Measurements from ENCODE around the gene CRYBB1.

Gene CRYBB1

DNA sequence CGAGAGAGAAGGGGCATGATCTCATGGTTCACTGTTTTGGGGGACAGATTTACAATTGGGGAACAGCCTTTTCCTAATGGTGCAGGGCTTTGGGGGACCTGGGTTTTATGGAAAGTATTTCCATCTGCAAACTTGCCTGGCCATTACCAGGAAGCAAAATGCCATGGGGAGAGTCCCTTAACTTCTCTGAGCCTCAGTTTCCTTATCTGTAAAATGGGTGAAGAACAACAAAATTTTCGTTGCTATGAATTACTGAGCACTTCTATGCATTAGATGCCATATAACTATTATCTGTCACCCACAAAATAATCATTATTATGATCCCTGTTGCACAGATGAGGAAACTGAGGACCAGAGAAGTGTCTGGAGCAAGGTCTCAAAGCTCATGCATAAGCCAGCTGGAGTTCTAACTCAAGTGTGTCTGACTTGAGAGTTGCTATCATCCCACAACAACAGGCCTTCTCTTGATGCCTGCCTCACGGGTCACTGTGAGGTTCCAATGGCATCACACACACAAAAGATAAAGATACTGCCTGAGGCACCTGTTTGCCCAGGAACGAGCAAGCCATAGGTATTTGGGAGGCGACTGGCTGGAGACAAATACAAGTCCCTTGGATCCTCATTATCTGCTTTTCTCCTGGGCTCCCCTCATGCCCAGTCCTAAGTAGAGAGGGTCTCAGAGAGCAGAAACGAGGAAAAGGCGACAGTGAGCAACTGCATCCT, 43.7 kb downstream of the CRYBB1 start:
- no peak for DNase-seq

DNA sequence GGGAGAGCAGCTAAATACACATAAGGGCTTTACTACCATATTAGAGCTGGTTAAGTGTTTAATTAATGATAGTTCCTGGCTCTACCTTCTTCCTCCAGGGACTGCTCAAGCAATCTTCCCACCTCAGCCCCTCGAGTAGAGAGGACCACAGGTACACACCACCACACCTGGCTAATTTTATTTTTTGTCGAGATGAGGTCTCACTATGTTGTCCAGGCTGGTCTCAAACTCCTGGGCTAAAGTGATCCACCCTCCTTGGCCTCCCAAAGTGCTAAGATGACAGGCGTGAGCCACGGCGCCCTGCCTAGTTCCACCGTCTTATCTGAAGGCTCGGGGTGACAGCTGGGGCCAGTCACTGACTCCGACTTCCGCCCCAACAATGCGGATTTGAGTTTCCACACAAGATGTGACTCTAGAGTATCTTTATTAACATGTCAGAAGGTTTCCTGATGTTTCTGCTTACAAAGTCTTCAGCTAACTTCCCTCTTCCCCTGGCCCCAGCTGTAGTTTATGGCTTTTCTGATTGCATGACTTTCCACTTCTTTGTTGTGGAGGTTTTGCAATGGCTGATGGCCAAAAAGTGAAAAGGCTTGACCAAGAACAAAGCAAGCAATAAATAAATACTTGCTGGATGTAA, 44.7 kb downstream of the CRYBB1 start:
- DNase-seq: no peak

DNA sequence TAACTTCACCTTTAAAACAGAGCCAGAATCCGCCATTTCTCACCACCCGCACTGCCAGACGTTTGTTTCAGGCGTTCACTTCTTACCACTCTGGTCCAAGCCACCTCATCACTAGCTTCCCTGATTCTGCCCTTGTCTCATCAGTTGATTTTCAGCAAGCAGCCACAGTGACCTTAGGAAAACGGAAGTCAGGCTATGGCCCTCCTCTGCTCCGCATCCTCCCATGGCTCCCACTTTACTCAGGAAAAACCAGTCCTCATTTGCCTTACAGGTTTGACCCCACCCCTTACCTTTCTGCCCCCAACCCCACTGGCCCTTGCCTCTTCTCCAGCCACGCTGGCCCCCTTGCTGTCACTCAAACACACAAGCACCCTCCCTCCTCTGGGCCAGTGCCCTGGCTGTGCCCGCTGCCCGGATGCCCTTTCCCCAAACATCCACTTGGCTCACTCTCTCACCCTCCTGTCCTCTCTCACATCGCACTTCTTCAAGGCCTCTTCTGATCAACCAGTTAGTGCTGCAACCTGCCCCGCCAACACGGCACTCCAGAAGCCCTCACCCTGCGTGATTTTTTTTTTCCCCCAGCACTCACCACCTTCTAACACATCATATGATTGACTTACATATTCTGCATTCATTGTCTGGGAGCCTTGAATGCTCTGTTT, 46.8 kb downstream of the CRYBB1 start:
- no peak for DNase-seq

DNA sequence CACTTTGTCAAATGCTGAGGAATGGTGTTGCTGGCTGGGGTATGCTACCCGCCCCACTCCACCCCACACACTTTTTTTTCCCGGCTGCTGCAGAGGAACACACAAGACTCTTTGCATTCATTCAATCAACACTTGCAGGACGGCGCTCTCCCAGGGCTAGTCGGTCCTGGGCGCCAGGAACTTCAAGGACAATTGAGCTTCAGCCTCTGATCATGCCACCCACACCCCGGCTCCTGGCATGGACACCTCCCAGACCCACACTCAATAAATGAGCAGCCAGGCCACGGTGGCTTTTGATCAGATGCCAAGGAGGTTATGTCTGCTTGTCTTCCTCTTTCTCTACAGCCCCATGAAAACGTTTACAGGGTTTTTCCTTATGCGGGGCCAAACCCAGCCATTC, 47.7 kb downstream of the CRYBB1 start:
- DNase-seq: no peak

DNA sequence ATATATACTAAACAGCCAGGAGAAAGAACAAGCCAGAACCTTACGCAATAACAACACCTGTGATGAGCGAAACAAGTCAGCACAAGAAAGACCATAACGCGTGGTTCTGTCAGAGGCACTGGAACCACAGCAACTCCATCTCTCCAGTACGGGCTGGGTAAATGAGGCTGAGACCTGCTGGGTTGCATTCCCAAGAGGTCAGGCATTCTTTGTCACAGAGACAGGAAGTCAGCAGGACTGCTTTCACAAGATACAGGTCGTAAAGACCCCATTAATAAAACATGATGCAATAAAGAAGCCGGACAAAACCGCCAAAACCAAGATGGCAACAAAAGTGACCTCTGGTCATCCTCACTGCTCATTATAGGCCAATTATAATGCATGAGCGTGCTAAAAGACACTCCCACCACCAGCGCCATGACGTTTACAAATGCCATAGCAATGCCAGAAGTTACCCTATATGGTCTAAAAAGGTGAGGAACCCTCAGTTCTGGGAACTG, 49.6 kb downstream of the CRYBB1 start:
- DNase-seq: no peak

DNA sequence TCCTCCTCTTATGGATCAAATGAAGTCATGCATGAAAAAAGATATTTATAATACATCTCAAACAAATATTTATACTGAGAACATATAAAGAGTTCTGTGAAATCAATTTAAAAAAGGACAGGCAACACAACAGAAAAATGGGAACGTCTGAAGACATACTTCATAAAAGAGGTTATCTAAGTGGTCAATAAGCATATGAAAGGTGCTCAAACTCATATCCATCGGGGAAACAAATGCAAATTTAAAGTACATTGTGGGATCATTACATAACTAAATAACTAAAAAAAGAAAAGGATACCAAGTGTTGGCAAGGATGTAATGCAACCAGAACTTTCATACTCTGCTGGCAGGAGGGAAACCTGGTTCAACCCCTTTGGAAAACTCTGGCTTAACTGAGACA, 50.2 kb downstream of the CRYBB1 start:
- DNase-seq: no peak

DNA sequence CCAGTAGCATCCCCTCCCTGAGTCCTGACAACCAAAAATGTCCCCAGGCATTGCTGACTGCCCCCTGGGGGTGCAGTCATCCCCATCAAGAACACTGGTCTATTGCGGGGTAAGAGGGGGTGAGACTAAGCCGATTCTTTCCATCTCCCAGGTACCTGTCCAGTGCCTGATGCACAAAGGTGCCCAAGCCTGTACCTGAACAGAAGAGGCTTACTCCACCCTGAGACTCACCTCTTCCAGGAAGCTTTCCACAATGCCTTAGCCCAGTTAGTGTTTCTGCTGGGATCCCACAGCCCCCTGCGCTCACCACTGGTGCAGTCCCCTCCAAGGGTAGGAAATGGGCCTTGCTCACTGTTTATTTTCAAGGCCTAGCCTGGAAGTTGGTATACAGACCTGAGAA, 50.8 kb downstream of the CRYBB1 start:
- no peak for DNase-seq

DNA sequence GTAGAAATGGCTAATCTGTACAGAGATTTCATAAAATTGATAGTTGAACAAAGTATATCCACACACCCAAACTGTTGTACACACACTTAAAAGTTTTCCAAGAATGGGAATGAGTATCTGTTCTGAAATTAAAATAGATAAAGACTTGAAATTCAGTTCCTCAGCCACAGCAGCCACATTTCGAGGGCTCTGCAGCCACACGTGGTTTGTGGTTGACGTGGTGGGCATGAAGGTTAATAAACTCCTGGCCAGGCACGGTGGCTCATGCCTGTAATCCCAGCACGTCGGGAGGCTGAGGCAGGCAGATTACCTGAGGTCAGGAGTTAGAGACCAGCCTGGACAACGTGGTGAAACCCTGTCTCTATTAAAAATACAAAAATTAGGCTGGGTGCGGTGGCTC, 51.9 kb downstream of the CRYBB1 start:
- DNase-seq: no peak

DNA sequence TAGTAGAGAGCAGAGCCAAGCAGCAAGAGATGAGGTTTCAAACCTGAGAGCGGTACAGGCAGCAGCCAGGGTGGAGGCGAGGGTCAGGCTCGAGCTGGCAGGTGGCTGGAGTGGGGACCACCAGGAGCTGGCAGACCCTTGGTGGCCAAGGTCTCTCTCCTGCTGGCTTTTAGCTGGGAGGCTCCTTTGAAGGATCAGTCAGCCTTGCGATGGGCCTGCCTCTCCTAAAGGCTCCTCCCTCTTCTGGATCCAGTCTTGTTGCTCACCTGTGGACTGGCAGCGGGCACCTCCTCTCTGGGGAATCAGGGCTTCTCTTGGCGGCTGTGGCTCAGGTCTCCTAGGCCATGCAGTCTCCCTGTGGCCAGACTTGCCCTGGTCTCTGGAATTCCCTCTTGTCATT, 52.6 kb downstream of the CRYBB1 start:
- no peak for DNase-seq

DNA sequence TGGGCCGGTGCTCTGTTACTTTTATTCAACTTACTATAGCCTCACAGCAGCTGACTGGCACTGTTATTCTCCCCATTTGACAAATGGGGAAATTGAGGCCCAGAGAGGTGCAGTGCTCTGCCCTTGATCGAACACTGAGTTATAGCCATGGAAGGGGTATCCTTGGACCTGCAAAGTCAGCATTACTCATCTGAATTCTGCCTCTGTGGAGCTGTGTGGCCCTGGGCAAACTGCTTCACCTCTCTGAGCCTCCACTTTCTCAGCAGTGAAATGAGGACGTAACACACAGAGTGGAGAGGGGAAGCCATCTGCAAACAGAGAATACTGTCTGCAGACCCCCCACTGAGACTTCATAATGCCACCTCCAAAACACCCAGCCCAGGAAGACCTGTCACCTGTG, 53.2 kb downstream of the CRYBB1 start:
- DNase-seq: no peak

DNA sequence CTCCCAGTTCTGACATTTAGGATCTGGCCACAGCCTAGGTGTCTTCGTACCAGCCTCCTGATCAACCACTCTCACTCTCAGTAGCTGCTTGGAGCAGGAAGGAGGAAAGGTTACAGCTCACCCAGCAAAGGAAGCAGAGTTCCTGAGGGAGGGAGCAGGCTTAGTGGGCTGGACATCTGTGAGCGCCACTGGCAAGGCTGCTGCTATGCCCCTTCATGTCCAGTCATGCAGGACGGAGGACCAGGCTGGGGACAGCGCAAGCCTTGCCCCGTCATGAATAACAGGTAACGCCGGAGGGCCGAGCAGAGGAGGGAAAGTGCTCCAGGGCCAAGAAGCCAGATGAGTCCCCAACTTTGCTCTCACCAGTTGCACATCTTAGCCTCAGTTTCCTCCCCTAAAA, 53.6 kb downstream of the CRYBB1 start:
- DNase-seq: no peak

DNA sequence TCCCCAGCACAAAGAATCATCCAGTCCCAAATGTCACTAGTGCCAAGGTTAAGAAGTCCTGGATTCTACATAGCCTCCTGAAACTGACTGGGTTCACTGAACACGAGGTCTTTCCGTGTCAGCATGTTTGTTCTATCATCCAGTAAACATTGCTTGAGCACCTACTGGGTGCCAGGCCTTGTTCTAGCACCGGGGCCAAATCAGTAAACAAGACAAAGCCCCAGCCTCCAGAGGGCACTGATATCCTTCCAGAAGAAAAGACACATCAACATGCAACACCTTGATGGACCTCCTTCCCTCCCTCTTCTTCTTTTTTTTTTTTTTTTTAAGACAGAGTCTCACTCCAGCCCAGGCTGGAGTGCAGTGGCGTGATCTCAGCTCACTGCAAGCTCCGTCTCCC, 54.8 kb downstream of the CRYBB1 start:
- DNase-seq: no peak

DNA sequence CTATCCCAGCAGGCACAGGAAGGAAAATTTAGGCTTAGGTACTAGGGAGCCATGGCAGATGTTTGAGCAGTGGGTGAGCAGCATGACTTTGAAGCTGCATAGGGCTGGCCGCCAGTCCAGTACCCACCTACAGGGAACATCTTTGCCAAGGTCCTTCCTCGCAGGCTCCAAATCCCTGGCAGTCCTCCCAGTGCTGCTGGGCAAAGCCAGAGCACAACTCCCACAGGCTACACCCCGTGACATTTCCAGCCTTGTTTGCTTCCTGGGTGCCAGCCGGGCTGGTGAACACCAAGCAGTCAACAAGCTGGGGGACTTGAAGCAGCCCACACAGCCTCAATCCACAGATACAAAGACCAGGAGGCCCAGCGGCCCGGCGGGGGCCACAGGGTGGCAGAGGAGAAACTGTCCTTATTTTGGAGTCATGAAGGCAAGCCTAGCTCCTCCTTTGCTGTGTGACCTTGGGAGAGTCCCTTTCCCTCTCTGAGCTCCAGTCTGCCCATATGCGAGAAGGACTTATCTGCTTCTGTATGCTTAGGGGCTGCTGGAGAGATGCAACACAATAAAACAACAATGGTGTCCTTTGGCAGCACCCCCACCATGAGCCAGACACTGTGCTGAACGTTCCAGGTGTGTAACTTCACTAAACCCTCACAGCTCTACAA, 55.9 kb downstream of the CRYBB1 start:
- no peak for DNase-seq

DNA sequence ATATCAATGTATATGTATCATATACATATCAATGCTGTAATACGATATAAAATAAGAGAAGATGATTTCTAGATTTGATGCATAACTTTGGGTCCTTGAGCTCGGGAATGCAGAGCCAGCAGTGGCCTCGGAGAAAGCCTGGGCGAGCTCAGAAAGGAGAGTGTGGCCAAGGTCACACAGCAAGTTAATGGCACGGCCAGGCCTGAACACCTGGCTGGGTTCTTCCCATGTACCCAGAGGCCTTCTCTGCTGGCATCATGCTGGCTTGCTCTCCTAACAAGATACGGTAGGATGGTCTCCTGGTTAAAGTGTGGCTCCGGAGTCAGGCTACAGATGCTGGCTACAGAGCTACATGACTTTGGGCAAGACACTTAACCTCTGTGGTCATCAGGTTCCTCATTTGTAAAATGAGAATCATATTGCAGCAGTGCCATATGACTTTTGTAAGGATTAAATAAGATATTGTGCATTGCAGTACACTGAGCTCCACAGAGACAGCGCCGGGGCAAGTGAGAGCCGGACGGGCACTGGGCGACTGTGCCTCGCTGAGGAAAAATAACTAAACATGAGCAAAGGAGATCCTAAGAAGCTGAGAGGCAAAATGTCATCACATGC, 57.8 kb downstream of the CRYBB1 start:
- DNase-seq: no peak

DNA sequence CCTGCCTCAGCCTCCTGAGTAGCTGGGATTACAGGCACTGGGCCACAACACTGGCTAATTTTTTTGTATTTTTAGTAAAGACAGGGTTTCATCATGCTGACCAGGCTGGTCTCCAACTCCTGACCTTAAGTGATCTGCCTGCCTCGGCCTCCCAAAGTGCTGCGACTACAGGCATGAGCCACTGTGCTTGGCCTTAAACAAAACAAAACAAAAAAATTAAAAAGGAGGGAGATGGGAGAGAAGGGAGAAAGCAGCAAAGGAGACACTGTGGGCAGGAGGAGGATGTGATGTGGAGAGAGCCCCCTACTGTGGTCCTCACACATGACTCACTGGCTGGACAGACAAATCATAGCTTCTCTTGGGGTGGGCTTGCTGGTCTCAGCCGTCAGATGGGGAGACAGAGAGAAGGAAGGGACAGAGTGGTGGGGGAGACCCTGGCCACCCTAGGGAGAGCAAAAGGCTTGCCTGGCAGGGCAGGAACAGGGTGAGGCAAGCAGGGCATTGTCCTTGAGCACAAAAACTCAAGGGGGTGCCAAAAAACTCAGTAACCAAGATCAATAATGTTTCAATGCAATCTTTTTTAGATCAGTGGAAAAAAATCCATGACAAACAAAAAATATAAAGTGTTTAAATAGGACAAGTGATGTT, 59.5 kb downstream of the CRYBB1 start:
- DNase-seq: no peak

DNA sequence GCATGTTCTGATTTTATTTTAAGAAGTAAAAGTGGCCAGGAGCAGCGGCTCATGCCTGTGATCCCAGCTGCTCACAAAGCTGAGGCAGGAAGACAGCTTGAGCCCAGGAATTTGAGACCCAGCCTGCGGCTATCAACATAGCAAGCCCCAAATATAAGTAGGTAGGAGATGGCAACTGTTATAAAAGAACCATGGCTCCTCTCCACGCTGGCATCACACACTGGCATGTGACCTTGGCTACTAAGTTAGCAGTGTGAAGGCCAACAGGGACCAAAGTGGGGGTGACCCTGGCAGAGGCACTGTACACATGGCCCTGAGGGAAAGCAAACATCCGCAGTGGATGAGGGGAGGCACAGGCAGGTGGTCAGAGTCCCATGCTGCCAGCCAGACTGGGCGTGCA, 60.9 kb downstream of the CRYBB1 start:
- DNase-seq: no peak

DNA sequence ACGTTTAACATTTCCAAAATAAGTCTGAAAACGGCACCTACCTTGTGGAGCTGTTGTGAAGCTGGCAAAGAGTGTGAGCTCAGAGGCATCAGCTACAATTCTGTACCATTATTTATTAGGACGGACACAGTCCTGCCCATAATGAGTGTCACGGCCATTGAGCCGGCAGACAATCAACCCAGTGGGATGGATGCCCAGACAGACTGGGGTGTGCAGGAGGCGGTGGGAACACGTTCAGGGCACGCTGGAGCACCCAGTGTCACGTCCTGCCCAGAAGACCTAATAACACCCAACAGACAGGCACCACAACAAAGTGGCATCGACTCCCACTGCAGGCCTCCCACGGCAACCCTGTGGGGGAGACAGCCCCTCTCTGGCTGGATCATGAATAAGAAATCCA, 62.3 kb downstream of the CRYBB1 start:
- no peak for DNase-seq

DNA sequence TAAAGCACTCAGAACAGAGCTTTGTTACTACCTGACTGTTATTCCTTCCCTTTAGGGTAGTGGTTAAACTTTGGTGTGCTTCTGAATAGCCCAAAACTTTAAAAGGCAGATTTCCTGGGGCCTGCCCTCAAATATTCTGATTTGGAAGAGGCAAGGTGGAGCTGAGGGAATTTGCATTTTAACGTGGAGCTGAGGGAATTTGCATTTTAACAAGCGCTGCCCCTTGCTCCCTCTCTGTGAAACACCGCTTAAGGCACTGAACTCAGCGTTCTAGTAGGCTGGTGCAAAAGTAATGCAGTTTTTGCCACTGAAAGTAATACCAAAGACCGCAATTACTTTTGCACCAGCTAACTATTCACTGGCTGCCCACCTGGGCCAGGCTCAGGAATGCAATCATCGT, 62.9 kb downstream of the CRYBB1 start:
- DNase-seq: no peak

DNA sequence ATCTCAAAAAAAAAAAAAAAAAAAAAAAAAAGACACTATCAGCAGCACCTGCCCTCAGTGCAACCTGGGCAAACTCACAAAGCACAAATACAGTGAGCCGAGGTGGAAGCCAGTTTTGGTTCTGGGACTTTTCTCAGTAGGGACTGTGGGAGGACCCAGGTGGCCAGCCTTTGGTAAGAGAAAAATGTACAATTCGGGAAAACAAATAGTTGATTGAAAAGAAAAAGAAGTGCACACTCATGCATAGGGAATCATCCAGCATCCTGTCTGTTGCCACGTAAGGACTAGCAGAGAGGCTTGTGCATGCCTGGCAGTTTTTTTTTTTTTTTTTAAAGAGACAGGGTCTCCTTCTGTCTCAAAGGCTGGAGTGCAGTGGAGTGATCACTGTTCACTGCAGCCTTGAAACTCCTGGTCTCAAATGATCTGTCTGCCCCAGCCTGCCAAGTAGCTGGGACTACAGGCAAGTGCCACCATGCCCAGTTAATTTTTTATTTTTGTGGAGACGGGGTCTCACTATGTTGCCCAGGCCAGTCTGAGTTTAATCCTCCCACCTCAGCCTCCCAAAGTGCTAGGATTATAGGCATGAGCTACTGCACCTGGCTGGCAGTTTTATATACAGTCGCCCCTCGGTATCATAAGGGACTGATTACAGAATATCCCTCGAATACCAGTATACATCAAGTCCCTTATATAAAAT, 64.6 kb downstream of the CRYBB1 start:
- DNase-seq: no peak

DNA sequence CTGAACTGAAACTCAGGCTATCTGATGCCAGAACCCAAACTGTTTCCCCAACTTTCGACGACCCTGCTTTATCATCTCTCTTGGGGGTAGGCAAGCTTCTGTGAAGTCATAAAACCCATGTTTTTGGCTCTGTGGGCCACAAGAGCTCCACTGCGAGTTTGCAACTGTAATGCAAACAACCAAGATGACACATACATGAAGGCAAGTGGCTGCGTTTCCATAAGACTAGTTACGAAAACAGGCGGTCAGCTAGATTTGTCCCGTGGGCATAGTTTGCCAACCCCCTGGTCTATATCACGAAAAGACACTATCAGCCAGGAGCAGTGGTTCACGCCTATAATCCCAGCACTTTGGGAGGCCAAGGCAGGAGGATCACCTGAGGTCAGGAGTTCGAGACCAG, 65.4 kb downstream of the CRYBB1 start:
- no peak for DNase-seq

DNA sequence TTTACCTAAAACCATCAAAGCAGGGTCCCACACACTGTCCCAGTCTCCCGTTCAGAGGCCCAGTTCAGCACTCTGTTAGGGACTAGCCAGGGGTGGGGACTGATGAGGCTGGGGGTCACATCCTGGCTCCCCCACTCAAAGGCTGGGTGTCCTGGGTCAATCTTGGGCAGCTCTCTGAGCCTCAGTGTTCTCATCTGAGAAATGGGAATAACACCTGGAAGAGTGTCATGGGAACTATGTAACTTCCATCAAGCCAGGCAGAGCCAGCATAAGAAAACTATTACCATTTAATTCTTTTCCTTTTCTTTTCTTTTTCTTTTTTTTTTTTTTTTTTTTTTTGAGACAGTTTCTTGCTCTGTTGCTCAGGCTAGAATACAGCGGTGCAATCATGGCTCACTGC, 66.3 kb downstream of the CRYBB1 start:
- no peak for DNase-seq

DNA sequence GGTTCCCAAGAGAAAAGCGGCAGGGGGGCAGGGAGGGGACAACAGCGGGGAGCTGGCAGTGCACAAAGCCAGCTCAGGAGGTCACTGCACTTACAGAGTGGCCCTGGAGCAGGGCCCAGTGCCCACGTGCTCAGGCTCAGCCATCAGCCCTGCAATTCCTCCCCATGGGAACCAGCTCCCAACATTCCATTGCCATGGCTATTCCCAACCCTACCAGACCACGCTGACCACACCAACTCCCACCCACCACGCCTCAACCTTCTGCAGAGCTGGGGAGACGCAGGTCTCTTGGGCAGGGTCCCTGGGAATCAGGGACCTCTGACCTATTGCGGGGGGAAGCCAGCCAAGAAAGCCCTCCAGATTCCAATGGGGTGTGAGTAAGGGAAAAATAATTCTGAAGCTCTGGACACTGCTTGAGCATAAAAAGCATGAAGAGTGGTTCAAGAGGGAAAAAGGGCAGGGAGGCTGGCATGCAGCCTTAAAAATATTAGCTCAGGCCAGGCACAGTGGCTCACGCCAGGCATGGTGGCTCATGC, 67.3 kb downstream of the CRYBB1 start:
- no peak for DNase-seq
